H9 (cell line): Measurements from ENCODE around the gene SCN4A. TPM values are rescaled to one million over a fixed set of nuclear protein-coding genes. Genes with fewer than 3 reads are reported as not detected.

Experiments used
- DNase-seq: peaks from one replicate; pipeline ENCODE4 v3.0.0-alpha.2; 2017
- H2AFZ ChIP-seq: one replicate; pipeline ENCODE4 v1.6.1; 2013; ENCODE audit warnings: mild to moderate bottlenecking, low read length, control low read depth, moderate library complexity
- H2AK5ac ChIP-seq: 2 replicates; pipeline ENCODE4 v1.6.1; 2013; ENCODE audit warnings: low read length, control low read depth, mixed read lengths; ENCODE audit not compliant: insufficient read length
- H2BK120ac ChIP-seq: one replicate; pipeline ENCODE4 v1.6.1; 2013; ENCODE audit warnings: low read depth, mild to moderate bottlenecking, low read length, control low read depth, inconsistent platforms; ENCODE audit not compliant: poor library complexity, severe bottlenecking
- H2BK12ac ChIP-seq: 2 replicates; pipeline ENCODE4 v1.6.1; 2013; ENCODE audit warnings: low read length, control low read depth, mixed read lengths, low read depth; ENCODE audit not compliant: insufficient read length
- H2BK15ac ChIP-seq: 2 replicates; pipeline ENCODE4 v1.6.1; 2013; ENCODE audit warnings: low read depth, low read length, control low read depth
- H2BK20ac ChIP-seq: one replicate; pipeline ENCODE4 v1.6.1; 2013; ENCODE audit warnings: low read depth, mild to moderate bottlenecking, low read length, control low read depth, inconsistent platforms; ENCODE audit not compliant: poor library complexity, severe bottlenecking
- H2BK5ac ChIP-seq: 2 replicates; pipeline ENCODE4 v1.6.1; 2013; ENCODE audit warnings: low read length, control low read depth, mixed read lengths; ENCODE audit not compliant: insufficient read length
- H3K14ac ChIP-seq: 2 replicates; pipeline ENCODE4 v1.6.1; 2013; ENCODE audit warnings: low read length, control low read depth; ENCODE audit not compliant: insufficient read depth
- H3K18ac ChIP-seq: 2 replicates; pipeline ENCODE4 v1.6.1; 2013; ENCODE audit warnings: low read depth, mild to moderate bottlenecking, mixed read lengths, low read length, control low read depth; ENCODE audit not compliant: insufficient read length
- H3K23ac ChIP-seq: 2 replicates; pipeline ENCODE4 v1.6.1; 2013; ENCODE audit warnings: low read length, control low read depth, mixed read lengths, low read depth; ENCODE audit not compliant: insufficient read length
- H3K23me2 ChIP-seq: 2 replicates; pipeline ENCODE4 v1.6.1; 2013; ENCODE audit warnings: low read depth, mild to moderate bottlenecking, mixed read lengths, low read length, control low read depth; ENCODE audit not compliant: insufficient read length, poor library complexity, severe bottlenecking
- H3K27ac ChIP-seq: 2 replicates; pipeline ENCODE4 v1.5.1; 2013; ENCODE audit warnings: low read length, control low read depth, mixed read lengths, low read depth; ENCODE audit not compliant: insufficient read length
- H3K27me3 ChIP-seq: 2 replicates; pipeline ENCODE4 v1.6.1; 2013; ENCODE audit warnings: low read length, control low read depth, inconsistent platforms; ENCODE audit not compliant: insufficient read depth
- H3K4ac ChIP-seq: 2 replicates; pipeline ENCODE4 v1.6.1; 2013; ENCODE audit warnings: low read depth, mild to moderate bottlenecking, control low read depth, inconsistent platforms, low read length, moderate library complexity
- H3K4me1 ChIP-seq: 2 replicates; pipeline ENCODE4 v1.6.1; 2013; ENCODE audit warnings: low read length, control low read depth, inconsistent platforms; ENCODE audit not compliant: insufficient read depth
- H3K4me2 ChIP-seq: 2 replicates; pipeline ENCODE4 v1.6.1; 2013; ENCODE audit warnings: low read length, control low read depth, mixed read lengths; ENCODE audit not compliant: insufficient read length, insufficient read depth
- H3K56ac ChIP-seq: 2 replicates; pipeline ENCODE4 v1.6.1; 2013; ENCODE audit warnings: low read depth, mild to moderate bottlenecking, mixed read lengths, low read length, control low read depth; ENCODE audit not compliant: insufficient read length
- H3K79me1 ChIP-seq: 2 replicates; pipeline ENCODE4 v1.6.1; 2013; ENCODE audit warnings: low read depth, mild to moderate bottlenecking, moderate library complexity, low read length, control low read depth, inconsistent platforms; ENCODE audit not compliant: insufficient read depth, poor library complexity, severe bottlenecking
- H3K79me2 ChIP-seq: 2 replicates; pipeline ENCODE4 v1.6.1; 2013; ENCODE audit warnings: low read length, control low read depth, inconsistent platforms; ENCODE audit not compliant: insufficient read depth
- H3K9ac ChIP-seq: 2 replicates; pipeline ENCODE4 v1.6.1; 2013; ENCODE audit warnings: low read length, control low read depth, mixed read lengths; ENCODE audit not compliant: insufficient read length; ENCODE audit errors: extremely low read depth
- H3K9me3 ChIP-seq: one replicate; pipeline ENCODE4 v1.6.1; 2013; ENCODE audit warnings: low read depth, low read length, inconsistent platforms; ENCODE audit not compliant: control insufficient read depth
- H3T11ph ChIP-seq: one replicate; pipeline ENCODE4 v1.6.1; 2013; ENCODE audit warnings: mild to moderate bottlenecking, low read length, control low read depth, inconsistent platforms
- H4K20me1 ChIP-seq: one replicate; pipeline ENCODE4 v1.6.1; 2013; ENCODE audit not compliant: control insufficient read depth, insufficient read length, insufficient read depth
- H4K5ac ChIP-seq: 2 replicates; pipeline ENCODE4 v1.6.1; 2013; ENCODE audit warnings: low read depth, mild to moderate bottlenecking, mixed read lengths, low read length, control low read depth; ENCODE audit not compliant: insufficient read length
- H4K8ac ChIP-seq: replicated peaks from 2 replicates; pipeline ENCODE4 v1.6.1; 2013; ENCODE audit warnings: low read length, control low read depth, mixed read lengths, low read depth; ENCODE audit not compliant: insufficient read length
- H4K91ac ChIP-seq: 2 replicates; pipeline ENCODE4 v1.6.1; 2013; ENCODE audit warnings: low read depth, mild to moderate bottlenecking, moderate library complexity, mixed read lengths, low read length, control low read depth; ENCODE audit not compliant: insufficient read length
- H3K27ac Mint-ChIP-seq, 3 experiments: 2 replicates in 2 of 3; 3 replicates in 1 of 3; pipeline ENCODE4 v1.8.0; 2020 to 2021; ENCODE audit warnings: mixed read lengths in 3 of 3, mild to moderate bottlenecking in 1 of 3, moderate library complexity in 1 of 3
- H3K27me3 Mint-ChIP-seq: 2 replicates; pipeline ENCODE4 v1.8.0; 2021; ENCODE audit warnings: low read depth, mild to moderate bottlenecking, moderate library complexity, mixed read lengths
- H3K36me3 Mint-ChIP-seq, 3 experiments: 2 replicates in 2 of 3; 3 replicates in 1 of 3; pipeline ENCODE4 v1.8.0; 2020 to 2021; ENCODE audit warnings: low read depth in 3 of 3, mixed read lengths in 3 of 3; ENCODE audit not compliant: insufficient read depth in 1 of 3
- H3K4me1 Mint-ChIP-seq, 2 experiments: 2 replicates each; pipeline ENCODE4 v1.8.0; 2020; ENCODE audit warnings: mixed read lengths in 2 of 2
- H3K4me3 Mint-ChIP-seq, 2 experiments: 2 replicates in 1 of 2; 3 replicates in 1 of 2; pipeline ENCODE4 v1.8.0; 2020 to 2021; ENCODE audit warnings: mild to moderate bottlenecking in 2 of 2, mixed read lengths in 2 of 2, moderate library complexity in 1 of 2
- H3K9me3 Mint-ChIP-seq, 2 experiments: 2 replicates in 1 of 2; 3 replicates in 1 of 2; pipeline ENCODE4 v1.8.0; 2020; ENCODE audit warnings: mild to moderate bottlenecking in 2 of 2, mixed read lengths in 2 of 2, moderate library complexity in 1 of 2
- WGBS: extraction: QIAGEN DNeasy Blood & Tissue Kit; methylation state at CpG from one replicate; pipeline ENCODE4 v1.1.7; 2013; ENCODE audit warnings: missing lambda C conversion rate, low lambda C conversion rate, mixed read lengths; ENCODE audit not compliant: insufficient read length; ENCODE audit errors: extremely low coverage; 5-methylcytosine and 5-hydroxymethylcytosine counted together
- total RNA-seq: library from RNA; stranded (reverse); gene quantifications from 2 replicates; pipeline ENCODE4 v1.2.1, GENCODE V29; 2021
- TF ChIP-seq, protein P1 (sequence below): fragments of 200-600 bp; sonication (generic); conservative IDR thresholded peaks from 3 replicates; pipeline ENCODE4 v1.8.0; 2021; ENCODE audit warnings: antibody characterized with exemption, mild to moderate bottlenecking

The SCN4A gene
- total RNA-seq, 1 experiment from 2014 or later = 5.8 TPM

GRCh38 chr17:63947711-63948330 is 24.9 kb downstream of the SCN4A start:
- no peak for DNase-seq
- no peak overlapping the region for H3K23ac ChIP-seq
- Mint-ChIP-seq H3K9me3 (no peaks in the 10 kb centered on the region), H3K27me3 (no peaks in the 10 kb centered on the region), H3K27ac (no peak overlapping the region), H3K4me3 (no peak overlapping the region), H3K36me3 (peaks cover 0 to 7% (median 3%) of the 10 kb centered on the region in 3 experiments; a peak in 5 of 7 replicates), H3K4me1 (peaks cover 2 to 6% of the 10 kb centered on the region in 2 experiments; a peak in 2 of 4 replicates)
- H2AK5ac ChIP-seq = no peak overlapping the region
- H3K4me2 ChIP-seq = no peak overlapping the region
- H3K14ac ChIP-seq = no peak overlapping the region; the same call in 1 of the 2 replicates
- no peak overlapping the region for H2BK12ac ChIP-seq
- no peak overlapping the region for H4K5ac ChIP-seq
- no peaks in the 10 kb centered on the region for H3K79me2 ChIP-seq
- no peak overlapping the region for H2BK120ac ChIP-seq
- TF ChIP-seq, protein P1, sequence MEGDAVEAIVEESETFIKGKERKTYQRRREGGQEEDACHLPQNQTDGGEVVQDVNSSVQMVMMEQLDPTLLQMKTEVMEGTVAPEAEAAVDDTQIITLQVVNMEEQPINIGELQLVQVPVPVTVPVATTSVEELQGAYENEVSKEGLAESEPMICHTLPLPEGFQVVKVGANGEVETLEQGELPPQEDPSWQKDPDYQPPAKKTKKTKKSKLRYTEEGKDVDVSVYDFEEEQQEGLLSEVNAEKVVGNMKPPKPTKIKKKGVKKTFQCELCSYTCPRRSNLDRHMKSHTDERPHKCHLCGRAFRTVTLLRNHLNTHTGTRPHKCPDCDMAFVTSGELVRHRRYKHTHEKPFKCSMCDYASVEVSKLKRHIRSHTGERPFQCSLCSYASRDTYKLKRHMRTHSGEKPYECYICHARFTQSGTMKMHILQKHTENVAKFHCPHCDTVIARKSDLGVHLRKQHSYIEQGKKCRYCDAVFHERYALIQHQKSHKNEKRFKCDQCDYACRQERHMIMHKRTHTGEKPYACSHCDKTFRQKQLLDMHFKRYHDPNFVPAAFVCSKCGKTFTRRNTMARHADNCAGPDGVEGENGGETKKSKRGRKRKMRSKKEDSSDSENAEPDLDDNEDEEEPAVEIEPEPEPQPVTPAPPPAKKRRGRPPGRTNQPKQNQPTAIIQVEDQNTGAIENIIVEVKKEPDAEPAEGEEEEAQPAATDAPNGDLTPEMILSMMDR = no peak
- H2AFZ ChIP-seq = no peak overlapping the region
- no peak overlapping the region for H2BK20ac ChIP-seq
- no peak overlapping the region for H3K18ac ChIP-seq
- H3K4me1 ChIP-seq = no peaks in the 10 kb centered on the region
- no peak overlapping the region for H3K9ac ChIP-seq
- no peak overlapping the region for H2BK5ac ChIP-seq
- no peak overlapping the region for H3K27ac ChIP-seq
- no peak overlapping the region for H3K56ac ChIP-seq
- no peak overlapping the region for H4K8ac ChIP-seq
- WGBS = no CpG with 5 or more reads among the region's 18 CpGs
- H3T11ph ChIP-seq = no peak overlapping the region
- no peaks in the 10 kb centered on the region for H3K79me1 ChIP-seq
- H2BK15ac ChIP-seq = no peak overlapping the region
- H3K9me3 ChIP-seq = no peaks in the 10 kb centered on the region
- no peak overlapping the region for H3K4ac ChIP-seq
- H3K27me3 ChIP-seq = no peaks in the 10 kb centered on the region
- H4K91ac ChIP-seq = no peak overlapping the region
- H3K23me2 ChIP-seq = no peaks in the 10 kb centered on the region
- no peaks in the 10 kb centered on the region for H4K20me1 ChIP-seq
